GM23338 (cell line): ENCODE measurements around the gene KREMEN2. TPM values are rescaled to one million over a fixed set of nuclear protein-coding genes. Genes with fewer than 3 reads are reported as not detected.

ENCODE experiments used
- ATAC-seq: fragments of 200-7000 bp; cut with Tn5 transposase; 3 replicates; pipeline ENCODE4 v1.9.1; 2020
- DNase-seq: peaks from one replicate; pipeline ENCODE4 v3.0.0-alpha.2; 2015; ENCODE audit warnings: low spot score
- H2AFZ ChIP-seq: fragments of 200-600 bp; sonication (generic); 2 replicates; pipeline ENCODE4 v1.8.0; 2016; ENCODE audit warnings: antibody characterized with exemption, mild to moderate bottlenecking, moderate library complexity
- H3F3A ChIP-seq: fragments of 200-600 bp; sonication (generic); replicated peaks from 2 replicates; pipeline ENCODE4 v1.8.0; 2017; ENCODE audit warnings: antibody characterized with exemption, mixed run types, low read depth
- H3K27ac ChIP-seq: fragments of 200-600 bp; sonication (generic); 2 replicates; pipeline ENCODE4 v1.6.1; 2016; ENCODE audit warnings: low read depth
- H3K27me3 ChIP-seq: fragments of 200-600 bp; sonication (generic); 2 replicates; pipeline ENCODE4 v1.8.0; 2016; ENCODE audit warnings: mild to moderate bottlenecking, mixed run types, moderate library complexity; ENCODE audit not compliant: insufficient read depth
- H3K36me3 ChIP-seq: fragments of 200-600 bp; sonication (generic); 2 replicates; pipeline ENCODE4 v1.8.0; 2016; ENCODE audit warnings: mild to moderate bottlenecking; ENCODE audit not compliant: insufficient read depth
- H3K4me1 ChIP-seq: fragments of 200-600 bp; sonication (generic); 2 replicates; pipeline ENCODE4 v1.8.0; 2016; ENCODE audit warnings: mild to moderate bottlenecking, moderate library complexity; ENCODE audit not compliant: insufficient read depth
- H3K4me2 ChIP-seq: fragments of 200-600 bp; sonication (generic); 2 replicates; pipeline ENCODE4 v1.7.1; 2017; ENCODE audit warnings: mixed run types
- H3K4me3 ChIP-seq: fragments of 200-600 bp; sonication (generic); 2 replicates; pipeline ENCODE4 v1.6.1; 2016; ENCODE audit warnings: mixed run types
- H3K79me2 ChIP-seq: fragments of 200-600 bp; sonication (generic); replicated peaks from 2 replicates; pipeline ENCODE4 v1.8.0; 2017; ENCODE audit warnings: mild to moderate bottlenecking; ENCODE audit not compliant: insufficient read depth
- H3K9me2 ChIP-seq: fragments of 200-600 bp; sonication (generic); 2 replicates; pipeline ENCODE4 v1.8.0; 2017; ENCODE audit not compliant: insufficient read depth
- H4K20me1 ChIP-seq: fragments of 200-600 bp; sonication (generic); replicated peaks from 2 replicates; pipeline ENCODE4 v1.8.0; 2017; ENCODE audit warnings: mild to moderate bottlenecking; ENCODE audit not compliant: insufficient read depth
- H3K27ac Mint-ChIP-seq: 2 replicates; pipeline ENCODE4 v1.8.0; 2020; ENCODE audit warnings: inconsistent platforms, mild to moderate bottlenecking, moderate library complexity, mixed read lengths
- H3K27me3 Mint-ChIP-seq: 3 replicates; pipeline ENCODE4 v1.8.0; 2022; ENCODE audit warnings: low read depth, mild to moderate bottlenecking, moderate library complexity, mixed read lengths, inconsistent platforms; ENCODE audit not compliant: insufficient read depth, poor library complexity
- H3K36me3 Mint-ChIP-seq: 3 replicates; pipeline ENCODE4 v1.8.0; 2021; ENCODE audit warnings: low read depth, mild to moderate bottlenecking, inconsistent platforms, moderate library complexity, mixed read lengths
- H3K4me1 Mint-ChIP-seq: 3 replicates; pipeline ENCODE4 v1.8.0; 2020; ENCODE audit warnings: mild to moderate bottlenecking, inconsistent platforms, mixed read lengths
- H3K4me3 Mint-ChIP-seq: 3 replicates; pipeline ENCODE4 v1.8.0; 2021; ENCODE audit warnings: moderate library complexity, mild to moderate bottlenecking, inconsistent platforms, mixed read lengths
- H3K9me3 Mint-ChIP-seq: 3 replicates; pipeline ENCODE4 v1.8.0; 2020; ENCODE audit warnings: moderate library complexity, mild to moderate bottlenecking, inconsistent platforms, mixed read lengths
- ETS1 ChIP-seq: IDR thresholded peaks from 2 replicates; pipeline ENCODE4 v1.6.1; 2016; ENCODE audit warnings: antibody characterized with exemption
- STAT1 ChIP-seq: IDR thresholded peaks from one replicate; pipeline ENCODE4 v1.6.1; 2016; ENCODE audit warnings: antibody characterized with exemption; ENCODE audit not compliant: unreplicated experiment
- ZNF462 ChIP-seq: fragments of 250-450 bp; sonication (Bioruptor Pico); IDR thresholded peaks from 2 replicates; pipeline ENCODE4 v1.5.0; 2020; ENCODE audit warnings: mild to moderate bottlenecking, moderate library complexity
- polyA plus RNA-seq: library from polyadenylated mRNA; unstranded; fragments of >200 nt; fragmentation: Nextera tagmentation; extraction: Ambion mirVana; gene quantifications from 2 replicates; pipeline ENCODE4 v1.2.1, GENCODE V29; 2016
- total RNA-seq: library from RNA; depleted of rRNA; stranded (reverse); fragments of >200 nt; shearing (Covaris generic); gene quantifications from 2 replicates; pipeline ENCODE4 v1.2.3, GENCODE V29; 2014

The KREMEN2 gene
- total and polyA plus RNA-seq, 2 experiments from 2014 or later = 4.9 to 16.1 TPM

- Mint-ChIP-seq H3K4me1 (peaks cover 27% of the 10 kb centered on the region), H3K27me3 (peaks cover 47% of the 10 kb centered on the region), H3K27ac (no peak overlapping the region), H3K4me3 (peak overlapping the region; percentile 68), H3K9me3 (no peaks in the 10 kb centered on the region), H3K36me3 (peaks cover 17% of the 10 kb centered on the region)
- H3K9me2 ChIP-seq = no peaks in the 10 kb centered on the region
- H3K36me3 ChIP-seq = no peaks in the 10 kb centered on the region
- peak overlapping the region; percentile 94 for H3K4me3 ChIP-seq
- H3K4me2 ChIP-seq = peak overlapping the region; percentile 95
- peaks cover 12% of the 10 kb centered on the region for H4K20me1 ChIP-seq
- H3F3A ChIP-seq = peaks cover 40% of the 10 kb centered on the region
- ATAC-seq (no peak), DNase-seq (peak; percentile 54)
- TF ChIP-seq ZNF462 (CRISPR knock-in tag) = no peak
- TF ChIP-seq ETS1 = no peak
- no peak for TF ChIP-seq STAT1
- peaks cover 20% of the 10 kb centered on the region; the same call in 1 of the 2 replicates for H3K4me1 ChIP-seq
- no peaks in the 10 kb centered on the region for H3K79me2 ChIP-seq
- H2AFZ ChIP-seq = peak overlapping the region; percentile 85; the same call in 1 of the 2 replicates
- H3K27me3 ChIP-seq = peaks cover 39% of the 10 kb centered on the region
- no peak overlapping the region for H3K27ac ChIP-seq
Measured at GRCh38 chr16:2968368-2968737, 4.3 kb downstream of the KREMEN2 start.
